GM21447 (cell line): ENCODE data around the gene RGL2.
"Not testable (repeated sequence)": the region's sequence is repeated elsewhere in the genome, so short reads cannot be mapped to it uniquely, and the experiment has no call there.

Experiments
- ATAC-seq: cut with Tn5 transposase; IDR thresholded peaks from one replicate; pipeline ENCODE4 v1.9.1; 2021; ENCODE audit not compliant: unreplicated experiment

RGL2 gene

DNA sequence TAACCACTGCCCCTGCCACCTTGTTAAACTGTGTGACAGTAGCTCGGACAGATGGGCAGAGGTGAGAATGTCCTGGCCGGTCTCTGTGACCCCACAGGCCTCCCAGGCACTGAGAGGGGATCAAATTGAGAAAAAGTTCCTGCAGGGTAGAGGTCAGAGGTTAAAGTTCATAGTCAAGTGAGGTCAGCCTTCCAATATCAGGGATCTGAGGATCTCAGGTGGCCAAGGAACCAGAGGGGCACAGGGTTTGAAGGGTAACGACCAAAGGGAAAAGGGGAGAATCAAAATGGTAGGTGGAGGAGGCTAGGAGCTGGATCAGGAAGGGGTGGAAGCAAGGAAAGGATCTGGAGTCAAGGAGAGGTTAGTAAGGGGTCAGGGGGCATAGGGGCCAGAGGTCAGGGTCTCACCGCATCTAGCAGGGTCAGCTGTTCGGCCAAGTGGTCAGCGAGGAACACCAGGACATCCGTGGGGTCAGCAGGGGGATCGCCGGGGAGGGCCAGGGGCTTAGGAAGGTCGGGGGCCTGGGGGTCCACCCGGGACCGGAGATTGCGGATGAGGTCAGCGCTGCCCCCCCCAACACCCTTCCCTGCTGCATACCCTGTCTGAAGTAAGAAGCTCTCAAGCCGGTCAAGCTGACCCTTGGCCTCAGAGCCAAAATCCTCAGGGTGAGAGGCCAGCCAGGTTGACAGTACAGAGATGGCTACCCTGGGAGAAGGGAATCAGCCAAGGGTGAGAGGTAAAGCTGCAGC, 2.9 kb downstream of the RGL2 start:
- no peak for ATAC-seq

DNA sequence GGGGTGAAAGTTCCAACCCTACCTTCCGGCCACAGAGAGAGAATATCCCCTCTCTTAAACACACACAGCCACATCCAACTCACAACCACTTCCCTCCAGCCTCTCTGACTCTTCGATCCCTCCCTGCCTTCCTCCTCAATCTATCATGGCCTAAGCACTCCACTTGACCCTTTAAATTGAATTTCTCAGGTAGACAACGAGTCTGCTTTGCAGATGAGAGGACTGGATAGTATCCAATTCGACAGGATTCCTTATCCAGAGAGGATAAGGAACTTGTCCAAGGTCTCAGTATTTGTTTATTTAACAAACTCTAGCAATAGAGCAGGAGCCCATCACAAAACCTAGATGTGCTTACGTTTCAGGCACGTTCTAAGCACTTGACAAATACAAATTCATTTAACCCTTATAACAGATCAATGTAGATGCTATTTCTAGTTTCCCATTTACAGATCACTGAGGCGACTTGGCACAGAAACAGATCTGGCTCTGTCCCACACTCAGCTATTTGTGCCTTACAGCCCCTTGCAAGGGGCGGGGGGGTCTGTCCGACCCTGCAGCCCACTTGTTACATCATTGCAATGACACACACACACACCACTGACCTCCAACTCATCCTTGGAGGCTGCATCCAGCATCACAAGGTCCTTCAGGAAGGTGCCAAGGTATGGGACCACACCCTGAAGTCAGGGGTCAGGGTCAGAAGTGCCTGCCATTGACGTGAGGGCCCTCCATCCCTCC, 4.5 kb downstream of the RGL2 start:
- ATAC-seq: no peak

GRCh38 chr6:33292996-33293682, 5.6 kb downstream of the RGL2 start:
- ATAC-seq: no peak

GRCh38 chr6:33290459-33290858, 8.3 kb downstream of the RGL2 start:
- no peak for ATAC-seq

- ATAC-seq: no peak
These were observed 8.9 kb downstream of the RGL2 start for GRCh38 chr6:33289784-33290315.

DNA sequence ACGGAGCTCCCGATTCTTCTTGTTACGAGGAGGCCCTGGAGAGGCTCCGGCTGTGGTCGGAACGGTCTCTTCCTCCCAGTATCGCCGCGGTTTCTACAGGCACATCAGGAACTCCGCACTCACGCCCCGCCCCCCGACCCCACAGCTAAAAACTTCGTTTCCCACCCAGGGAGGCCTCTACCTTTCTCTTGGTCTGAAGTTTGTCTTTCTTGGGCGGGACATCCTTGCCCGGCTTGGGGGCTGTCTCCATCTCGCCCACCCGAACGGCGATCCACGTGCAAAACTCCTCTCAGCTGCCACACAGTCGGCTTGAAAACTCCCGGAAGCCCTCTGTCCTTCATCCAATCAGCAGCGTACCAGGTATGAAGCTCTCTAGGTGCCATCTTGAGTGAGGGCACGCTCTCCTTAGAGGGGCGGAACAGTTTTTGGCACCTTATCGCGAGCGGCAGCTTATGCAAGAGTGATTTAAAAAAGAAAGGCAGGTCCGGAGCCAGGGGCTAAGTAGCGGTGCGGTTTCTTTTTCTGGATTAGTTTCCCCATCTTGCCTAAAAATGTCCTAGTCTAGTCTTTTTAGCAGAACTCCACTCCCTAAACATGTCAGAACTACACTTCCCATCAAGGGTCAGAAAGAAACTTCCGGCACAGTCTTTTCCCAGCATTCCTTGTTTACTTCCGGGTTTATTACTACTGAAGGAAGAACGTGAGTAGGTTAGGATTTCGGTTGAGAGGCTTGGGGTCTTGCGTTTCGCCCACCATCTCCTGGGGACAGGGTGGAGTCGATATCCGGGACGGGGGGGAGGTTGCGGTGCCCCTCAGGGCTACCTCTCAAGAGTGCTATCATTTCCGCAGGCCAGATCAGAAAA, 9.6 kb downstream of the RGL2 start, which contains the start of the genes PFDN6 and WDR46:
TSS of gene PFDN6 (plus strand) at position 681 of the 863 bp plus-strand sequence. CDS start 256 bp downstream, outside the sequence.
TSS of gene WDR46 (minus strand) at position 319 of the 863 bp plus-strand sequence. CDS start at position 250, 69 bp downstream.
- peak; percentile 86 for ATAC-seq

DNA sequence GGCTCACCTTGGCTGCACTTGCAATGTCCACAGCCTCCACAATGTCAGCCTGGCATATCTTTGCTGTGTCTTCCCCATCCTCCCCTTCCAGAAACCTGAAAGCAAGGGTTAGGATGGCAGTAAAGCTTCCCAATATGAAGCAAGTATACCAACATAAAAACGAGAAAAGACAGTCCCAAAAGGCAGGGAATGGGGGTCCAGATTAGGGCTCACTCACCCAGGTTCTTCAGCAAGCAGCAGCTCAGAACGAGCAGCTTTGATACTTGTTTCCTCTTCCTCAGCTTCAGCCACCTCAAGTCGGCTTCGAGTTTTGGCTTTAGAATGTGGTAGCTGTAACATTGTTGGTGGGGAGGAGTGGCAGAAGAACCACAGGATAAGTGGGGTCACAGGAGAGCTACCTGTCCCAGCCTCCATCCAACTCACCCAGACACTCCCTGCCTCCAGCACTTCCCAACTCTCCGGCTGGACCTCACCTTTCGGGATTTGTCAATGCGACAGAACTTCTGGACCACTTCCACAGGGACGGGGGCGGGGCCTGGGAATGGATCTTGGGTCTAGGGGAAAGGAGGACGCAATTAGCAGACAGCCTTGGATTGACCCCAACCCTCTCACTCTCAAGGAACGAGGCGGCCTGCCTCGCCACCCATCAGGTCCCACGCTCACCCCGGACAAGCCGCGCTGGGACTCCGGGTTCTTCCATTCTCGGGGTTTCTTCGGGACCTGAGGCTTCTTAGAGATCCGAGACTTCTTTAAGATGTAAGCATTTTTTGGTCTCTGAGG, 10.4 kb downstream of the RGL2 start:
- no peak for ATAC-seq

DNA sequence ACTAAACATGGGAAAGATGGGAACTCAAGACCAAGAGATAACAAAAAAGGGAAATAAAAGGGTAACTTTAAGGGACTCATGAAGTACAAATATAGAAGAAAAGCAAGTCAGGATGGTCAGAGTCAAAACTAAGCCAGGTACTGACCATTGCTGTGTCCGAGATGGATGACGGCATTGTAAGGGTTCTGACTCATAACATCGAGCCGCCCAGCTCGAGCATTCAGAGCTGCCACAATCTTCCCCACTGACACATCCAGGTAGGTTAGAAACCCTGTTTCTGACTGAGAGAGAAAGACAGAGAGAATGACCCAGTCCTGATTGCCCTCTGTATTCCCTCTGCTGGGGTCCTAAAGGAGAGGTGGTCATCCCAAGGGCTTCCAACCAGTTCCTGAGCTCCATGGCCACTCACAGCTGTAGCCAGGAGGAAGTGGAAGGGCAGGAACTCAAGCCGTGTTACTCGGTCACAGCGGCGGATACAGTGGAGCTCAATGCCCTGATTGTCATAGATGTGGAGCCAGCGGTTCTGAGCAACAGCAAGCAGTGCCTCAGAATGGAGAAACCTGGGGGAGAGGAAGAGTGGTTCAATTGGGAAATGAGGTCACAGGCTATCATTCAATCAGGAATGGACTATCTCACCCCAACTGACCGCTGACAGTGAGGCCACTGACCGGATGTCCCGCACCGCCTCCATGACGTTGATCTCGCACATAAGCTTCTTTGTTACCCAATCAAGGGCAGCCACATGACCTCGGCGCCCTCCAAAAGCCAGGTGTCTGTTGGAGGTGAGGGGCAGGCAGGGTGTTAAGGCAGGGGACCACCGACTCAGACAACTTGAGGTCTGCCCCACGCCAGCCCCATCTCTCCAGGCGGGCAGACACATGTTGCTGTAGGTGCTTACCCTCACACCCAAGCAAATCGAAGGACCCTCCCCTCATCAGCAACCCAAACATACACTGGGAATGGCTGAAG, 11.5 kb downstream of the RGL2 start:
- ATAC-seq: no peak

DNA sequence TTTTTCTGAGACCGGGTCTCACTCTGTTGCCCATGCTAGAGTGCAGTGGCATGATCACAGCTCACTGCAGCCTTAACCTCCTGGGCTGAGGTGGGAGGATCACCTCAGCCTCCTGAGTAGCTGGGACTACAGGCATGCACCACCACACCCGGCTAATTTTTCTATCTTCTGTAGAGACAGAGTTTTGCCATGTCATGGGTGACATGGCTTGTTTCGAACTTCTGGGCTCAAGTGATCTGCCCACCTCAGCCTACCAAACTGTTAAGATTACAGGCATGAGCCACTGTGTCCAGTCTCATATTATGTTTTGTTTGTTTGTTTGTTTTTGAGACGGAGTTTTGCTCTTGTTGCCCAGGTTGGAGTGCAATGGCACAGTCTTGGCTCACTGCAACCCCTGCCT, 13.5 kb downstream of the RGL2 start:
- not testable (repeated sequence) for ATAC-seq

DNA sequence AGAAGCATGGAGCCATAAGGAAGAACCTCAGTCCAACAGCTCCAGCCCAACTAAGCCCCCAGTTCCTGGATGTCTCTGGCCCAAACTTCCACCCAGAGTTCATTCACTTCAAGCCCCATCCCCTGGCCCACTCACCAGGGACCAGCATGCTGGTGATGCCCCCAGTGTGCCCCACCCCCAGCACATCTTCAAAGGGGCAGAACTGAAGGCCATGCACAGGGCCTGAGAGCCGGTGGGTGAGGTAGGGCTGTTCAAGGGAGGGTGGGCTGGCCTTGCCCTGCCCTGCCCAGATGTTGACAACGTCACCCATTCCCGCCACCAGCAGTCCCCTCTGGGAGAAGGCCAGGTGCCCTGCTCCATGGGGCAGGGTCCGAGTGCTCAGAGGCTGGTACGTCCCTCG, 18.2 kb downstream of the RGL2 start:
- no peak for ATAC-seq

DNA sequence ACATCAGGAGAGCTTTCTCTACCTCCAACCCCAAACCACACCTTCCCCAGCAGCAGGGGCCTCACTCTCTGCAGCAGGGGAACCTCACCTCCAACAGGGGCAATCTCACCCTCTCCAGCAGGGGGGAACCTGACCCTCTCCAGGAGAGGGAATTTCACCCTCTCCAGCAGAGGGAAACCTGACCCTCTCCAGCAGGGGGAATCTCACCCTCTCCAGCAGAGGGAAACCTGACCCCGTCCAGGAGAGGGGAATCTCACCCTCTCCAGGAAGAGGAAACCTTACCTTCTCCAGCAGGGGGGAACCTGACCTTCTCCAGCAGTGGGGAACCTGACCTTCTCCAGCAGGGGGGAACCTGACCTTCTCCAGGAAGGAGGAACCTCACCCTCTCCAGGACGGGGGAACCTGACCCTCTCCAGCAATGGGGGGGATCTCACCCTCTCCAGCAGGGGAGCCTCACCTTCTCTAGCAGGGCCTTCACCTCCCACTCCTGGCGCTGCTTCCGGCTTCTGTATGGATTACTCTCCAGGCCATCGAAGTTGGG, 18.7 kb downstream of the RGL2 start:
- no peak for ATAC-seq

DNA sequence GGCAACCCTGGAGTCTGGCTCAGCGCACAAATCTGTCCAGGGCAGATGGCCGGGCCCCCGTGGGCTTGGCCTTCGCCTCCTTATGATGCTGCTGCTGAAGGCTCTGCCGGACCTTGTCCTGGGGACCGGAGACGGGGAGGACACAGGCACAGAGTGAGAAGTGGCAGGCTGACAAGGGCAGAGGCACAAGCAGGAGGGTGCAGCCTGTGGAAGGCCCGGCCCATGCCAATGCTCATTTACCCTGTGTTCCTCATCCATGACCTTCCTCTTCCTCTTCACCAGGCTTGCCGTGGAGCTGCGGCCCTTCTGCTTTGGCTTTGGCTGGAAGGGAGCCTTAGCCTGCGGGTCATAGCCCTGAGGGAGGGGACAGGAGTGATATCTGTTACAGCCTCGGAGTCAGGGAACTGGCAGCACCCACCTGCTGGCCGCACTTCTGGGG, 19.5 kb downstream of the RGL2 start:
- no peak for ATAC-seq

- no peak for ATAC-seq
These were observed 19.9 kb downstream of the RGL2 start for GRCh38 chr6:33278810-33279209.

- ATAC-seq: no peak
These were observed 20.4 kb downstream of the RGL2 start for GRCh38 chr6:33278392-33278741.

DNA sequence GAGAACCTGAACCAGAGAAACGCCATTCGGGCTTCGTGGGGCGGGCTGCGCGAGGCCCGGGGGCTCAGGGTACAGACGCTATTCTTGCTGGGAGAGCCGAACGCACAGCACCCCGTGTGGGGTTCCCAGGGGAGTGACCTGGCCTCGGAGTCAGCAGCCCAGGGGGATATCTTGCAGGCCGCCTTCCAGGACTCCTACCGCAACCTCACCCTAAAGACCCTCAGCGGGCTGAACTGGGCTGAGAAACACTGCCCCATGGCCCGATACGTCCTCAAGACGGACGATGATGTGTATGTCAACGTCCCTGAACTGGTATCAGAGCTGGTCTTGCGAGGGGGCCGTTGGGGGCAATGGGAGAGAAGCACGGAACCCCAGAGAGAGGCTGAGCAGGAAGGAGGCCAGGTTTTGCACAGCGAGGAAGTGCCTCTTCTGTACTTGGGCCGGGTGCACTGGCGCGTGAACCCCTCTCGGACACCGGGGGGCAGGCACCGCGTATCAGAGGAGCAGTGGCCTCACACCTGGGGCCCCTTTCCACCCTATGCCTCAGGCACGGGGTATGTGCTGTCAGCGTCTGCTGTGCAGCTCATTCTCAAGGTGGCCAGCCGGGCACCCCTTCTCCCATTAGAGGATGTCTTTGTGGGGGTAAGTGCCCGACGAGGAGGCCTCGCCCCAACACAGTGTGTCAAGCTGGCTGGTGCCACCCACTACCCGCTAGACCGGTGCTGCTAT, 20.9 kb downstream of the RGL2 start:
- ATAC-seq: no peak

DNA sequence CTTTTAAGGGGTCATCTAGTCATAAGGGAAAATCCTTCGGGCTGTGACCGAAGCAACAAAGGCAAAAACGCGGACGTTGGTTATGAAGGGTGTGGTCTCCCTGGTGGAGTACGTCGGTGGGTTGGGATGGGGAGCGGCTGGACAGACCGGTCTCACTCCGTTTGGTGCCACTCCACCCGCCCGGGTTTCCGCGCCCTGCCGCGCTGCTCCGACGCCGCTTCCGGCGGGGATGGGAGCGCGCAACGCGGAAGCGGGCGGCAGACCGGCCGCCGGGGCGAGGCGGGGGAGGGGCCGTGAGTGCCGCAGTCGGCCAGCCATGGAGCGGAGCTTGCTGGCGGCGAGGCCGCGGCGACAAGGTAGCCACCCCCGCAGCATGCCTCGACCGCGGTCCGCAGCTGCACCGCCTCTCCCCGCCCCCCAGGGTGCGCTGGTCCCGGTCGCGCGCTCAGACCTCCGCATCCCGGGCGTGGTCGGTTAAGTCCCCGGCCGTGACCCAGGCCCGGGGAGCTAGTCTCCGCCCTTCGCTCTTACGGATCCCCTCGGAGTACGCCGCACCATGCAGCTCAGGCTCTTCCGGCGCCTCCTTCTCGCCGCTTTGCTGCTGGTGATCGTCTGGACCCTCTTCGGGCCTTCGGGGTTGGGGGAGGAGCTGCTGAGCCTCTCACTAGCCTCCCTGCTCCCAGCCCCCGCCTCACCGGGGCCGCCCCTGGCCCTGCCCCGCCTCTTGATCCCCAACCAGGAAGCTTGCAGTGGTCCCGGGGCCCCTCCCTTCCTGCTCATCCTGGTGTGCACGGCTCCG, 21.7 kb downstream of the RGL2 start, which contains the start of gene B3GALT4:
TSS of gene B3GALT4 (plus strand) at position 260 of the 799 bp plus-strand sequence. CDS start at position 557, 297 bp downstream.
- ATAC-seq: peak; percentile 52

- ATAC-seq: no peak
These were observed 22.2 kb downstream of the RGL2 start for GRCh38 chr6:33276581-33276863.
